Activated CD4-positive, alpha-beta memory T cell treated with anti-CD3 and anti-CD28 coated beads for 36 hours (primary cell): ENCODE results near the gene PHYKPL. TPM values are rescaled to one million over a fixed set of nuclear protein-coding genes. Genes with fewer than 3 reads are reported as not detected.

Experiments
- CTCF ChIA-PET: fragments of 350-600 bp; sonication (Branson Sonifier 250); formaldehyde crosslinking; loops from one replicate; lab custom pipeline; 2021; ENCODE audit warnings: antibody characterized with exemption, inconsistent platforms; lab: Charles Lee
- POLR2A ChIA-PET: fragments of 350-600 bp; sonication (Branson Sonifier 250); formaldehyde crosslinking; loops from one replicate; lab custom pipeline; 2021; ENCODE audit warnings: antibody characterized with exemption; lab: Charles Lee
- DNase-seq: peaks from one replicate; pipeline ENCODE4 v3.0.0-alpha.2; 2020
- H3K27ac Mint-ChIP-seq: one replicate; pipeline ENCODE4 v1.8.0; 2021; ENCODE audit warnings: mixed read lengths
- H3K27me3 Mint-ChIP-seq: one replicate; pipeline ENCODE4 v1.8.0; 2021; ENCODE audit warnings: mixed read lengths
- H3K36me3 Mint-ChIP-seq: one replicate; pipeline ENCODE4 v1.8.0; 2021; ENCODE audit warnings: mixed read lengths
- H3K4me1 Mint-ChIP-seq: one replicate; pipeline ENCODE4 v1.8.0; 2021; ENCODE audit warnings: low read depth, mixed read lengths
- H3K4me3 Mint-ChIP-seq: one replicate; pipeline ENCODE4 v1.8.0; 2021; ENCODE audit warnings: mild to moderate bottlenecking, mixed read lengths
- H3K9me3 Mint-ChIP-seq: one replicate; pipeline ENCODE4 v1.8.0; 2021; ENCODE audit warnings: mixed read lengths
- intact Hi-C: fragments of 100-400 bp; cut with micrococcal nuclease; formaldehyde crosslinking; loops from one replicate; pipeline ENCODE4 v1.15.1; 2023
- total RNA-seq, 2 experiments: library from RNA; stranded (reverse); gene quantifications; one replicate each; pipeline ENCODE4 v1.2.3, GENCODE V29; 2021

The PHYKPL gene
- total RNA-seq, 2 experiments from 2014 or later, result 49.3 to 58.0 TPM

GRCh38 chr5:178162481-178162880 lies 70.1 kb downstream of the PHYKPL start:
- CTCF ChIA-PET, result interaction anchor here (0.7 to 4.0 kb wide), 6 partner anchors 10 to 101 kb away, joined by 3 to 73 read pairs (median 4); no protein-coding TSS in a partner anchor
- DNase-seq, result no peak
- Mint-ChIP-seq H3K27ac (no peak overlapping the region), H3K4me3 (no peak overlapping the region), H3K36me3 (no peaks in the 10 kb centered on the region), H3K4me1 (peaks cover 5% of the 10 kb centered on the region), H3K9me3 (no peaks in the 10 kb centered on the region), H3K27me3 (peaks cover 11% of the 10 kb centered on the region)
- intact Hi-C loops, result loop anchor here (5.0 kb wide), 1 partner anchor 40 kb away; no protein-coding TSS in a partner anchor
- POLR2A ChIA-PET, result no interaction called here

GRCh38 chr5:178160176-178160575 lies 72.4 kb downstream of the PHYKPL start:
- Mint-ChIP-seq H3K4me3 (no peak overlapping the region), H3K9me3 (no peaks in the 10 kb centered on the region), H3K27ac (no peak overlapping the region), H3K36me3 (no peaks in the 10 kb centered on the region), H3K27me3 (peaks cover 11% of the 10 kb centered on the region), H3K4me1 (peaks cover 5% of the 10 kb centered on the region)
- ChIA-PET CTCF (no interaction called here), POLR2A (no interaction called here)
- no peak for DNase-seq
- intact Hi-C loops, result loop anchor here (5.0 kb wide), 1 partner anchor 38 kb away; no protein-coding TSS in a partner anchor

Other genes with a start within 250 kb of the PHYKPL start
- gene PROP1, start 236.6 kb downstream of the PHYKPL start, total RNA-seq, result not detected
- gene N4BP3, start 119.3 kb downstream of the PHYKPL start, total RNA-seq, result 1 to 10 TPM; 3.2 TPM
- 10 to 100 TPM; 32.0 to 34.9 TPM for gene RMND5B, start 101.8 kb downstream of the PHYKPL start, total RNA-seq
- 100 to 1,000 TPM; 231 to 246 TPM for gene NHP2, start 78.9 kb downstream of the PHYKPL start, total RNA-seq
- gene GMCL2, start 45.4 kb downstream of the PHYKPL start, total RNA-seq, result not detected
- 100 to 1,000 TPM; 313 to 316 TPM for gene HNRNPAB, start 28.3 kb downstream of the PHYKPL start, total RNA-seq